Right kidney (tissue), 1 donor: ENCODE data around the gene ZNF618.

ENCODE experiments used
- DNase-seq: peaks from one replicate; pipeline ENCODE4 v3.0.0-alpha.2; 2016

Gene ZNF618

DNA sequence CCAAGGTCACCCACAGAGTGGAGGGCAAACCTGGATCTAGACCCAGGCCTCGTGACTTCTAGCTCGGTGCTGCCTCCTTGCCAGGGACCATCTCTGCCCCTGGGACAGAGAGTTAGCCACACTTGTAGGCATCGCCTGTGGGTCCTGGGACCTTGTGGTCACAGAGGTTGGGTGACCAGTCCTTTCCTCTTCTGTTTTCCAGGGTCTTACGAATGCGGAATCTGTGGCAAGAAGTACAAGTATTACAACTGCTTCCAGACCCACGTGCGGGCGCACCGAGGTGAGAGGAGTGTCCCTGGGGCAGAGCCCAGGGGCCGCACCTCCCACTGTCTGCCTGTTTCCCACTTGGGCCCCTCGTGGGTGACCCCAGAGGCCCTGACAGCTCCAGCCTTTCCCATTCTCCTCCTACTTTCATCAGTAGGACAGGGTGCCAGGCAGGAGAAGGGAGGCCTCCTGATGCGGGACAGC, 125.7 kb downstream of the ZNF618 start:
- DNase-seq = no peak

DNA sequence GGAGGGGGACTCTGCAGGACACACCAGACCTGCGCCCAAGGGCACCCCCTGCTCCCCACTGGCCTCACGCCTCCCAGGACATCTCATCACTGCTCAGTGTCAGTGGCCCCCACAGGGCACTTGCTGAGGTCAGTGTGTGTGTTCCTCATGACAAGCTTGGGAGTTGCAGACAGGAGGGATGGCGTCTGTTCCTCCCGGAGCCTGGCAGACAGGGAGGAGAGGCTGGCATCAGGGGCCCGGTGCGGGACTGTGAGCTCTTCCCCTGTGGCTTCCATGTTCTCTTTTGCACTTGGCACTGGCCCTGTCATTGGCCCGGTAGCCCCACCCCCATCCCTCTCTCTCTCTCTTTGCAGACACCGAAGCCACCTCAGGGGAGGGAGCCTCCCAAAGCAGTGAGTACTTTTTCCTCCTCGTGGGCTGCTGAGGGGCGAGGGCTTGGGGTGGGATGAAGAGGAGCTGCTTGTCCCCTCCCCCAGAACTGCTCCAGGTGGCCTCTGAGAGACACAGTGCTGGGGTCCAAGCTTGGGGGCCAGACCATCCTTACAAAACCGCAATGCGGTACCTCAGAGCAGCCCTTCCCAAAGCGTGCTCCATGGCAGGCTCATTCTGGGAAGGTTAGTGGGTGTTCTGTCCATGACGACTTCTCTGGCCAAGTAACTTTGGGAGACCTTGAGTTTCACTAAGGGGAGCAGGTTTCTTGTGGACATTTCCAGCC, 126.3 kb downstream of the ZNF618 start:
- no peak for DNase-seq

DNA sequence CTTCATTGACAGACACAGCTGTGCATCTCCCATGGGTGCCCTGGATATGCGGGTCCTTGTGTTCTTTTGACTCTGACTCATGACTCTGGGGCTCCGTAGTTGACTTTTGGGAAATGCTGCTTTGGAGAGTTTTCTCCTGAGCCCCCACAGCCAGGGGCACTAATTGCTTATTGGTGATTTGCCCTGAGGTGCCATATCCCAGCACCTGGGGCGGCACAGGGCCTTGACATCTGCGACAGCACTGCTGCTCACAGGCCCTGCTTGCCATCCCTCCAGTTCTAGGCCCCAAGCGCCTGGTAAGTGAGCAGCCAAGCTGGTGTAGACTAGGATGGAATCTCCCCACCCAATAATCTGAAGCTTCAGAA, 126.9 kb downstream of the ZNF618 start:
- DNase-seq = no peak

DNA sequence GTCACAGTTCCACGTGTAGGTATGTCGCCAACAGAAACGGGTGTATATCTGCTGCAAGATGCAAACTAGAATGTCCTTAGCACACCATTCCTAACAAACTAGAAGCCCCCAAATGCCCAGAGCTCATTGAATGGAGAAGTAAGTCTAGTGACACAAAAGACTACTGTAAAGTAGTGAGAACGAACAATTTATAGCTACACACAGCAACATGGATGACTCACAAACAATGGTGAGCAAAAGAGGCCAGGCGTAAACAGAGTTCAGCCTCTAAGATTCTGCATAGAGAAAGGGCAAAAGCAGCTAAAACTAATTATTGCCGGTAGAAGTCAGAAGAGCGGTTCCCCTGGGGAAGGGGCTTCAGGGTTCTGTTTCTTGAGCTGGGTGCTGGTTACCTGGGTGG, 127.2 kb downstream of the ZNF618 start:
- DNase-seq = no peak

DNA sequence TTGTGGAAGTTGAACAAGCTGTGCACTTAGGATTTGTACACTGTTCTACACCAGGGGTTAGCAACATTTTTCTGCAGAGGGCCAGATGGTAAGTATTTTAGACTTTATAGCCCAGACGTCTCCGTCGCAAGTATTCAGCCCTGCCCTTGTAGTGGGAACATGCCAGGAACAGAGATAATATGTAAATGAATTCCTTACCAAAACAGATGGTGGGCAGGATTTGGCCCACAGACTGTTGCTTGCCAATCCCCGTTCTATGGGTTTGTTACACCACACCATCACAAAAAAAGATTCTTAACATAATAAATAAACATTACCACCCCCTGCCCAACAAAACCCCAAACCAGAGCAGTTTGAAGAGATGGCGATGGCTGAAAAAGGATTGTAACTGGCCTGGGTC, 127.6 kb downstream of the ZNF618 start:
- DNase-seq = no peak

DNA sequence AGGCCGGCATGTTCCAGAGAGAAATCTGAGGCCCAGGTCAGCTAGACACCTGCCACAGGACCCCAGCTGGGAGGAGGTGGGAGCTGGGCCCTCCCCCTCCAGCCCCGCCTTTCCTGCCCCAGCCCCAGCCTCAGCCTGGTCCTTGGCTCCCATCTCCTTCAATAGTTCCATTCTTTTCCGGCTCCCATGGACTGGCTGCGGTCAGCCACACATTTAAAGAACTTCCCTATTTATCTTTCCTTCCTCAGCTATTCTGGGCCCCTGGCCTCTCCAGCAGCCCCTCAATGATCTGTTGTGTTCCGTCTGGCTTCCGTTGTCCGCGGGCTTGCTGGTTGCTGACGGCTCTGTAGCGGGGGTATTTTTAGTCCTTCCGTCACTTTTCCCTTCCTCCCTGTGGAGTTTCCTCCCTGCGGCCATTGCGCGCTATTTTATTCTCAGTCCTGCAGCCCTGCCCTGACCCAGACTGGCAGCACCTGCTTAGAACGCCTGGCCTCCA, 128.2 kb downstream of the ZNF618 start:
- DNase-seq = no peak

DNA sequence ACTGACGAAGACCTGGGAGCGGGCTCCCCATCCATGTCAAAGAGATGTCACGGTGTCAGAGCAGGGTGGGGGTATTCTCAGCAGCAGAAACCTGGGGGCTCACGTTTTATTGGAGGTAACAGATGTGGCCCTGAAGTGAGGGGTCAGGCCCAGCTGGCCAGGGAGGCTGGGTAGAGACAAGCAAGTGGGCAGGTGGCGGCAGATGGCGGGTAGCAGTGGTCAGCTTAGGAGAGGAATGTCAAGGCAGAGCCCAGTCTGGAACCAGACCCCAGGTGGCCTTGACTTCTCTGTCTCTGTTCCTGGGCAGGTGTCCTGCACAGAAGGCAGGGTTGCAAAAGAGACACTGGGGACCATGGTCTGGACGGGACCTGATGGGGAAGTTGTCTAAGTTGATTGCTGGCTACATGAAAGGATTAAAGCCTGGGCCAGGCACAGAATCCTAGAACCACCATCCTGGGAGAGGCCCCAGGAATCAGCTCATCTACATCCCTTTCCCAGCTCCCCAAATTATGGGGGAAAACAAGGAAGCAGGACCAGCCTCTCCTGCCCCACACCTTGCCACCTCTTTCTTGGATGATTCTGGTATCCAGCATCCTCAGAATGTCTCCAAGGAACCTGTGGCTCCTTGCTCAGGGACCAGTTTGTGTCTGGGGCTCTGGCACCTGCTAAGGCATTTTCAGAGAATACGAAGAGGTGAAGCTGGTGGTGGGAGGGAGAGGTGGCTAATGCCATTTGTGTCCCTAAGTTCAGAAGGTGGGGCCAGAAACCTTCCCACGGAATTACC, 129.5 kb downstream of the ZNF618 start:
- no peak for DNase-seq

DNA sequence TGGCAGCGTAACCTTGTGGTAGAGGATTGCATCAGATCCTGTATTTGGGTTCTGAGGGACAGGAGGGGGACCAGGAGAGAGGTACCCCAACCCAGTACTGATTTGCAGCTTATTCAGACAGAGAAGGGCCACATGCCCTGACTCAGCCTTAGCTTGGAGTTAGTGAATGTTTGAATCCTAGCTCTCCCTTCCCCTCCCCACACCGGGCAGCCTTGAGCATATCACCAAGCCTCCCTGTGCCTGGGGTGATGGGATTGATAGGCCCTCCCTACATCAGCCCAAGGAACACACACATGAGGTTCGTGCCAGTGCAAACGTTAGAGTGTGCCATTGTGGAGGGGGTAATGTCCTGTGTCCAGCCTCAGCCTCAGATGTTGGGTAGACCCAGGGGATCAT, 130.0 kb downstream of the ZNF618 start:
- DNase-seq = no peak

DNA sequence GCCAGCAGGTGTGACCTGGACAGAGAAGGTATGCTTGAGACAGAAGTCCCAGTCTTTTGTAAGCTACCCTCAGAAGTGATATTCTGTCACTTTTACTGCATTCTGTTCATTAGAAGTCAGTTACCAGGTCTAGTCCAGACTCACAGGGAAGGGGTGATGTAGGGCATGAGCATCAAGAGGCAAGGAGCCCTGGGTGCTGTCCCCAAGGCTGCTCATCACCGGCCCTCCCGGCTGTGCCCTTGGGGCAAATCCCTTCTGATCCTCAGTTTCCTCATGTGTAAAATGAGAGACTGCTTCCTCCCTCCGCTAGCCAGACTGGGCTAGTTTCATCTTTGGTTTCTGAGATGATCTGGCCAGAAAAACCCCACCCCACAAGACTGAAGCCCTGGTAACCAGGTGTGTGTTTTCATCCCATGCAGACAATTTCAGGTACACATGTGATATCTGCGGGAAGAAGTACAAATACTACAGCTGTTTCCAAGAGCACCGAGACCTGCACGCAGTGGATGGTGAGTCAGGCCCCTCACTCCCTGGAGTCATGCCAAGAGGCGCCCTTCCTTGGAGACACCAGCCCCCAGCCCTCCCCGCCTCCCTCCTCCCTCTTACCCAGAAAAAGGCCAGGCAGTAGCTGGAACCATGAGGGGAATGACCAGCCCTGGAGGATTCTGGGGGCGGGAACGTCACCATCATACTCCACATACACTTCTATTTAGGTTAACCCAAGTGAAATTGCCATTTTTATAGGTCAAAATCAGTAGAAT, 131.0 kb downstream of the ZNF618 start:
- DNase-seq = no peak

DNA sequence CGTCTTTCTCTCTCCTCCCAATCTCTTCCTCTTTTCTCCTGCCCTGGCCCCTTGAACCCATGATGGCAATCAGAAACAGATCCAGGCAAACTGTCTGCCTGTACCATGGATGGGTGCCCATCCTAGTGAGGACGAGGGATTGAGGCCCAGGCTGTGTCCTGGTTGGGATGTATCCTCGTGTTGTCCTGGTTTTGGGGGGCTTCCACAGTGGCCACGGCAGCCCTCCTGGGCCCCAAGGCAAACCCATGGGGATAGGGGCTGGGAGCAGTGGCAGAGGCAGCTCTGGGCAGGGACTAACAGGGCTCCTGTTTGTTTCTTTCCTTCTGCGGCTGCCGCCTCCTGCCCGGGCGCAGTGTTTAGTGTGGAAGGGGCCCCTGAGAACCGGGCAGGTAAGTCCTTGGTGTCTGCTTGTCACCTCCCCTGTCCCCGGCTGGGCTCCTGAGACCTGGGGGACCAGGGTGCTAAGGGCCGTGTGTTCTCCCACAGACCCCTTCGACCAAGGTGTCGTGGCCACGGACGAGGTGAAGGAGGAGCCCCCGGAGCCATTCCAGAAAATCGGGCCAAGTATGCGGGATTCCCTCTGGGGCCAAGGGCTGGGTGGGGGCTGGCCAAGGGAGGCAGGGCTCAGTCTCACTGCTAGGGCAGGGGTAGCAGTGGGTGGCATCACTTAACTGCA, 132.0 kb downstream of the ZNF618 start:
- DNase-seq = no peak

DNA sequence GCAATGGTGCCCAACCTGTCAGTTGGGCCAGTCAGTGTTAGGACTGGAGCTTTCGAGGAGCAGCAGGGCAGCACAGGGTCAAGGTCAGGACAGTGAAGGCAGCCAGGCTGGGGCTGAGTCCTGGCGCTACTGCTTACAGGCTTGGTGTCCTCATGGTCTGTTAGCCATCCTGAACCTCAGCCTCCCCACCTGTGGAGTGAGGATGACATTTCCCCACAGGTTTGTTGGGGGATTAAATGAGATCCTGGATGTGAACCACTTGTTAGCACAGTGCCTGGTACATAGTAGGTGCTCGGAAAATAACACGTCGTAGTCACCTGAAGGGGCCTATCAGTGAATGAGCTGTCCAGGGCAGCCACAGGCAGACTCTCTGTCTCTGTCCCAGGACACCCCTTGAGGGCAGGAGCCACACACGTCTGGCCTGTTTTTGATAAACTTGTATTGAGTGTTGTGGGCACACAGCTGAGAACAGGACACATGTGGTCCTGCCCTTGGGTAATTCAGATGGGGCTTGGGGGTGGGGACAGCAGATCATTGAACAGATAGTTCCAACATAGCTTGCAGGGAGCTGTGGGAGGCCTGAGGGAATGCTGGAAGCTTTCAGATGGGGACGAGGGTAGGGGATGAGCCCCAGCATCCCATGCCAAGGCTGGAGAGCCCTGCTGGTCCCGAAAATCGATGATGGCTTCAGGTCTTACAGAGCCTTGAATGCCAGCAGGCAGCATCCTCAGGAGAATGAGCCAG, 132.7 kb downstream of the ZNF618 start:
- no peak for DNase-seq

DNA sequence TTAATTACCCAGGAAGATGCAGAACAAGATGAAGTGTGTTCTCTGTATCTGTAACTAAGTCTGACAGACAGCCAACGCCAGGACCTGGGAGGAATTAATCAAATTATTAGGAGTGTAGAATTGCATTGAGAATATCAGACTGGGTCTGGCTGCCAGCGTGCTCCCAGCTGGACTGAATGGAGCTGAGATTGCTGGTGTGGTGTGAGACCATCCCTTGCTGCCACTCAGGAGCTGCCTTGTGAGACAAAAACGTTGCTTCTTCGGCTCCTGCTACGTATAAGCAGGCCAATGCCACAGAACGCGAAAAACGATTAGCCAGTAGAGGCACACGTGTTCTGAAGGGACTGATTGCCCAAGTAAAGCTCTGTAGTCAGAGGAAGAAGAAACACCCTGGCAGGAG, 135.2 kb downstream of the ZNF618 start:
- no peak for DNase-seq

DNA sequence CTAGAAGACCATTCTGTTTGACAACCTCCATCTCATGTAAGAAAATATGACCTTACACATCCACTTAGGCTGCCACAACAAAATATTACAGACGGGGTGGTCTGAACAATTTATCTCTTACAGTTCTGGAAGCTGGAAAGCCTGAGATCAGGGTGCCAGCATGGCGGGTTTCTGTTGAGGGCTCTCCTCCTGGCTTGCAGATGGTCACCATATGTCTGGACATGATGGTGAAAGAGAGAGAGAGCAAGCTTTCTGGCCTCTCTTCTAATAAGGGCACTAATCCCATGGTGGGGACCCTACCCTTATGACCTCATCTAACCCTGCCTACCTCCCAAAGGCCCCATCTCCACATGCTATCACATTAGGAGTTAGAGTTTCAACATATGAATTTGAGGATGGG, 136.0 kb downstream of the ZNF618 start:
- no peak for DNase-seq

DNA sequence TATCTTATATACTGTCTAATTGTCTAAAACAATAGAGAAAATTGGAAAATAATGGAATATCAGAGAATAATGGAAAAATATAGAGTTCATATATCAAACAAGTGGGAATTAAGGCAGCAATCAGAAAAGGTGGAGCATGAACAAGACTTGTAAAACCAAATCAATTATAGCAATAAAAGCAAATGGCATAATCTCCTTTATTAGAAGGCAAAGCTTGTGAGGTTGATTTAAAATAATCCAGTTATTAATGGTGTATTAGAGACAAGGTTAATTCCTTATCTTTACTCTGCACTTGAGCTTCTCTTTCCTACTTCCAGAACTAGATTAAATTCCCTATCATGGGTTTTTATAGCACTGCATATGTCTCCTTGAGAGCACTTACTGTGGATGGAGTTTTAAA, 137.9 kb downstream of the ZNF618 start:
- no peak for DNase-seq

DNA sequence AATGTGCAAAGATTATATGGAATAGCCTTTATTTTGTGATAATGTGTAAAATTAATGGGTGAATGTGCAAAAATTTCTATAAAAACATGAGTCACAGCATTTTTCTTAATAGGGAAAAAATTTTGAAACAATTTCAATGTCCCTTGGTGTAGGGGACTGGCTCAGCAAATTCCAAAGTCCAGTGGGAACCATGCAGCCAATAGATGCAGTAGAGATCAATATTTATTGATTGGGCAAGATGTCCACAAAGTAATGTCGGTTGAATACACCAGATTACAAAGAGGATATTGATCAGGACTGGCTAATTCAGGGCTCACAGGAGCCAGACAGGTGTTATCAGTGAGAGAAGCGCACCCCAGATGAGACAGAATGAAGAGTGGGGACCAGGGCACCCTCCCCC, 139.5 kb downstream of the ZNF618 start:
- DNase-seq = no peak

DNA sequence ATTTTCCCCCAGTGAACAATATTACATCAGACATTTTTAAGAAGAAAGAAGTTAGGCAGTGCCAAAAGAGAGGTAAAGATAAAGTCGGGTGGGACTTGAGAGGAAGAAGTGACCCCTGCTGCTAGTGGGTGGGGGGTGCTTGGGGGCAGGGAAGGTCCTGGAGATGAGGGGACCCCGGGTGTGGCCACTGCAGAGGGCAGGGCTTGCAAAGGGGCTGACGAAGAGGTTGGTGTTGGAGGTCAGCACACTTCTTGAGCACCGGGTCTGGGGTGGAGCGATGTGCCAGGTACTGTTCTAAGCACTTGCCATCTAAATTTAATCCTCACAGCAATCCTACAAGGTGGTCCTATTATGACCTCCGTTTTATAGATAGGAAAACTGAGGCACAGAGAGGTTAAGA, 140.0 kb downstream of the ZNF618 start:
- no peak for DNase-seq

DNA sequence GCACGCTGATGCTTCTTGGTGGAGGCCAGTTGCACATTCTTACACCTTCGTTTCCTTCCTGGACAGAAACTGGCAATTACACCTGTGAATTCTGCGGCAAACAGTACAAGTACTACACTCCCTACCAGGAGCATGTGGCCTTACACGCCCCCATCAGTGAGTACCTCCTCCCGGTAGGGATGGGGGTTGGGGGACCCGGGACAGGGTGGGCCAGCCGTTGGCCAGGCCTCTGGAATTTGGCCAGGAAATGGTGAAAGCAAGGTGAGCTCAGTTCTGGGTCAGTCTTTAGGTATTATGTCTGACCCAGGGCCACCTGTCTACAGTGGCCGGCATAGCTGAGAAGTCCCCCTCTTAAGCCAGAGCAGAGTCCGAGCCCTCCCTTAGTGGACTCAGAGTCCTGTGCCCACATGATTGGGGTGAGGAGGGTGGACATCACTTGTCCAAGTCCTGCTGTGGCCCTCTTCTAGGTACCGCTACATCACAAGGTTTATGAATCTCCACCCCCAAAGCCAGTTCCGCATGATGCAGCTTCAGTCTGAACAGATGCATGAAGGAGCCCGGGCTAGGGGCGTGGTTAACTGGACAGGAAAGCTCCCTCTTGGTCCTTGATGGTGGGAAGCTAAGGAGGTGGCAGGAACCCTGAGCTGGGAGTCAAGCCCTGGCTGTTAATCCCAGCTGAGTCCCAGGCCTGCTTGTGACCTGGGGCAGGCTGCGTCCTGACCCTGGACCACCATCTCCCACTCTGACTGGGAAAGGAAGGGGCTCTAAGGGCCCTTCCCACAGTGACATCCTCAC, 140.7 kb downstream of the ZNF618 start:
- no peak for DNase-seq

DNA sequence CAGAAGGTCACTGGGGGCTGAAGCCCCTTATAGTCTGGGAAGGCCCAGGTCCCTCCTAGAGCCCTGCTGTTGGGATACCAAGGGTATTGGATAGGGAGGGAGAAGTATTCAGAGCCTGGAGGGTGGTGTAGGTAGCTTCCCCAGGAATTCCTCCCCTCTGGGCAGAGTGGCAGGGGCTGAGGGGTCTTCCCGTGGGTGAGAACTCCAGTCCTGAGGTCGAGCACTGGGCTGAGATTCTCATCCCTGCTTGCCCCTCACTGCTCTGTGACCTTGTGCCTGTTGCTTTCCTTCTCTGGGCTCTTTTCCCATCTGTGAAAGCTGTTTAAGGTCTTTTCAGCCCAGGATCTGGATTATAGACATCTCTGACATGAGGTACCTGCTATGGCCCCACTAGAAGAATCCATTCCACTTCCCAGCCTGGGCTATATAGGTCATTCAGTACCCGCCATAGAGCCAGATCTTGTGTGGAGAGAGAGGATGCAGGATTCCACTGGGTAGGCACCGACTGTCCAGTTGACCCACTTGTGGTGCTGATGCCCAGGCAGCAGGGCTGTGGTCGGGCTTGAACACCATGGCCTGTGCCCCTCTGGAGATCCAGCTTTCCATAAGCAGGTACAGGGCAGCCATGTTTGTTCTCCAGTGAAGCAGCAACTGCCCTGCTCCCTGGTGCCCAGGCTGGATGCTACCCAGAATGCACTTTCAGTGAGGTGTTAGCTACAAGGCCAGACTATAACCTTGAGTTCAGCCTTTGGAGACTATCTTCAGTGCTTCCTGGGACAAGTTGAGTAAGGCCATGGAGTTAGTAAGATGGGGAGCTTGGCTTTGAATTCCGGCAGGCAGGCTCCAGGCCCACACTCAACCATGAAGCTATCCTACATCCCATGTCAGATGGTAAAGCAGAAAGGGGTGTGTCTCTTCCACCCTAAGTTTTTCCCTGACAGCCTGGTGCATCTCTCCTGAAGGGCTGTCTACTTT, 141.9 kb downstream of the ZNF618 start:
- no peak for DNase-seq

DNA sequence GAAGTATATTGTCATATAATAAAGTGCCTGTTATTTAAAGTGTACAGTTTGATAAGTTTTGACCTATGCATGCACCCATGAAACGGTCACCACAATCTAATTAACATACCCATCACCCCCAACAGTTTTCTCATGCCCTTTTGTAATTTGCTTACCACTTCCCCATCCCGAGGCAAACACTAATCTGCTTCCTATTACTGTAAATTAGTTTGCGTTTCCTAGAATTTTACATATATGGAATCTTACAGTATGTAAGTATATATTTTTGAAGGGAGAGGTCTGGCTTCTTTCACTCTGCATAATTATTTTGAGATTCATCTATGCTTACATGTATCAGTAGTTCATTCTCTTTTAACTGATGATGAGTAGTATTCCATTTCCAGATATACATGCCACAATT, 145.5 kb downstream of the ZNF618 start:
- no peak for DNase-seq

DNA sequence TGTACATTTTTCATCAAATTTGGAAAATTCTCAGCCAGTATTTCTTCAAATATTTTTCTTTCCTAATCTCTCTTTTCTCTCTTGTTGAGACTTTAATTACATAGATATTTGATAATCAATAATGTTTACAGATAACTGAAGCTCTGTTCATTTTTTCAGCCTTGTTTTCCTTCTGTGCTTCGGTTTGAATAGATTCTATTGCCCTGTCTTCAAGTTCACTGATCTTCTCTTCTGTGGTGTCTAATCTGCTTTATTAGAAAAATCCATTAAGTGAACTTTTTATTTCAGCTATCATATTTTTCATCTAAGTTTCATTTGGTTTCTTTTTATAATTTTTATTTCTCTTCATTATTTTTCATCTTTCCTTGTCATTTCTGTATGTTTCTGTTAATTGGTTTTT, 147.9 kb downstream of the ZNF618 start:
- DNase-seq = no peak
